ENCODE measurements around the gene DUS2. TPM values are rescaled to one million over a fixed set of nuclear protein-coding genes. Genes with fewer than 3 reads are reported as not detected.

The DUS2 gene
- total and polyA plus RNA-seq, 9 of the 15 experiments (the other 6 are each of a cell fraction or from before 2014, with no cell fraction given) = 5.8 to 22.5 (median 20.6) TPM

DNA sequence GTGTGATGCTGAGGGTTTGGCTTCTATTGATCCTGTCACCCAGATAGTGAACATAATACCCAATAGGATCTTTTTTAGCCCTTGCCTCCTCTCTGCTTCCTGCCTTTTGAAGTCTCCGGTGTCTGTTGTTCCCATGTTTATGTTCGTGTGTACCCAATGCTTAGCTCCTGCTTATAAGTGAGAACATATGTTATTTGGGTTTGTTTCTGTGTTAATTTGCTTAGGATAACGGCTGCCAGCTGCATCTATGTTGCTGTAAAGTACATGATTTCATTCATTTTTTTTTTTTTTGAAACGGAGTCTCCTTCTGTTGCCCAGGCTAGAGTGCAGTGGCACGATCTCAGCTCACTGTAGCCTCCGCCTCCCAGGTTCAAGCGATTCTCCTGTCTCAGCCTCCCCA, 23.0 kb downstream of the DUS2 start (continued):
- no peak for TF ChIP-seq SRSF1 (IDR thresholded peaks at IDR 0.05; ENCODE audit: low read depth, low read length)
- no peak for TF ChIP-seq MXI1 (IDR thresholded peaks at IDR 0.05; ENCODE audit: low read depth, low read length)

GRCh38 chr16:68047987-68048386, 24.9 kb downstream of the DUS2 start:
- Histone ChIP-seq H2AFZ (ENCODE audit: low read depth, low read length) (no peak overlapping the region), H4K20me1 (replicated peaks; ENCODE audit: control insufficient read depth, insufficient read depth, low read length) (no peaks in the 10 kb centered on the region), H3K27ac (ENCODE audit: extremely low read depth, low read depth, low read length) (no peak overlapping the region), H3K27me3 (ENCODE audit: control insufficient read depth in 2 of 2, insufficient read depth in 2 of 2, low read length in 2 of 2) (no peaks in the 10 kb centered on the region), H3K9me3 (replicated peaks; ENCODE audit: control insufficient read depth, insufficient read depth, low read depth, low read length) (no peaks in the 10 kb centered on the region), H3K9me1 (ENCODE audit: control insufficient read depth, insufficient read depth, low read length) (no peaks in the 10 kb centered on the region), H3K4me2 (ENCODE audit: insufficient read depth, low read length) (no peak overlapping the region), H3K36me3 (ENCODE audit: control insufficient read depth, insufficient read depth, low read length) (peaks cover 33% of the 10 kb centered on the region; the same call in 2 of the 3 replicates), H3K79me2 (ENCODE audit: control insufficient read depth, insufficient read depth, low read length) (no peaks in the 10 kb centered on the region), H3K4me3 (no peak overlapping the region), H3K4me1 (replicated peaks in 1 of 2; ENCODE audit: control insufficient read depth in 2 of 2, insufficient read depth in 2 of 2, low read length in 2 of 2) (no peaks in the 10 kb centered on the region), H3K9ac (ENCODE audit: insufficient read depth in 1 of 2, low read depth in 2 of 2, low read length in 2 of 2) (no peak overlapping the region)
- in situ Hi-C loops (cut with MboI) = loop anchor here (10.0 kb wide), 2 partner anchors 233 to 373 kb away; no protein-coding TSS in a partner anchor
- no peak for FAIRE-seq
- no TSS peak for BruUV-seq (replicated peaks)
- CTCF ChIA-PET (ENCODE audit: low intra/inter-chr PET ratio) = no interaction called here
- WGBS (ENCODE audit: insufficient coverage, low coverage, missing lambda C conversion rate) = 96% methylated on average over 2 of the region's 2 CpGs
- POLR2A ChIA-PET = interaction anchor here (0.6 kb wide), 1 partner anchor 48 kb away, joined by 3 read pairs; no protein-coding TSS in a partner anchor
- DNase-seq (ENCODE audit: extremely low read depth in 1 of 4, low spot score in 3 of 4) = no peak
- ATAC-seq = no peak
- intact Hi-C loops (cut with micrococcal nuclease) = loop anchor here (10.0 kb wide), 1 partner anchor 163 kb away; the partner anchor contains the start of gene NRN1L
- TF ChIP-seq SOX6 (IDR thresholded peaks at IDR 0.05) (no peak), NFE2L1 (tag; IDR thresholded peaks at IDR 0.05; ENCODE audit: borderline replicate concordance, low read depth) (no peak), ATF1 (CRISPR knock-in tag; IDR thresholded peaks at IDR 0.05) (no peak), ATF1 (tag; IDR thresholded peaks at IDR 0.05) (no peak), TEAD1 (CRISPR knock-in tag; IDR thresholded peaks at IDR 0.05) (no peak), ATF2 (CRISPR knock-in tag; IDR thresholded peaks at IDR 0.05) (no peak)
- TF ChIP-seq, protein P1, sequence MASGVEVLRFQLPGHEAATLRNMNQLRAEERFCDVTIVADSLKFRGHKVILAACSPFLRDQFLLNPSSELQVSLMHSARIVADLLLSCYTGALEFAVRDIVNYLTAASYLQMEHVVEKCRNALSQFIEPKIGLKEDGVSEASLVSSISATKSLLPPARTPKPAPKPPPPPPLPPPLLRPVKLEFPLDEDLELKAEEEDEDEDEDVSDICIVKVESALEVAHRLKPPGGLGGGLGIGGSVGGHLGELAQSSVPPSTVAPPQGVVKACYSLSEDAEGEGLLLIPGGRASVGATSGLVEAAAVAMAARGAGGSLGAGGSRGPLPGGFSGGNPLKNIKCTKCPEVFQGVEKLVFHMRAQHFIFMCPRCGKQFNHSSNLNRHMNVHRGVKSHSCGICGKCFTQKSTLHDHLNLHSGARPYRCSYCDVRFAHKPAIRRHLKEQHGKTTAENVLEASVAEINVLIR (CRISPR knock-in tag; IDR thresholded peaks at IDR 0.05) = no peak
- TF ChIP-seq, protein P2, sequence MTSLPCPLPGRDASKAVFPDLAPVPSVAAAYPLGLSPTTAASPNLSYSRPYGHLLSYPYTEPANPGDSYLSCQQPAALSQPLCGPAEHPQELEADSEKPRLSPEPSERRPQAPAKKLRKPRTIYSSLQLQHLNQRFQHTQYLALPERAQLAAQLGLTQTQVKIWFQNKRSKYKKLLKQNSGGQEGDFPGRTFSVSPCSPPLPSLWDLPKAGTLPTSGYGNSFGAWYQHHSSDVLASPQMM (CRISPR knock-in tag; IDR thresholded peaks at IDR 0.05) = no peak
